Ishikawa (cell line): ENCODE measurements around the gene PPA1.

Experiments
- CEBPB ChIP-seq: IDR thresholded peaks from 2 replicates; pipeline ENCODE4 v1.6.1; 2012
- CREB1 ChIP-seq: IDR thresholded peaks from 2 replicates; pipeline ENCODE4 v1.6.1; 2012; ENCODE audit warnings: low read depth
- EGR1 ChIP-seq: IDR thresholded peaks from 2 replicates; pipeline ENCODE4 v1.6.1; 2012
- EP300 ChIP-seq: IDR thresholded peaks from 2 replicates; pipeline ENCODE4 v1.6.1; 2012; ENCODE audit warnings: borderline replicate concordance
- FOXM1 ChIP-seq: IDR thresholded peaks from 2 replicates; pipeline ENCODE4 v1.6.1; 2012; ENCODE audit warnings: low read depth, borderline replicate concordance
- NFIC ChIP-seq: IDR thresholded peaks from 2 replicates; pipeline ENCODE4 v1.6.1; 2012
- RAD21 ChIP-seq: IDR thresholded peaks from 2 replicates; pipeline ENCODE4 v1.6.1; 2012; ENCODE audit warnings: low read depth
- TAF1 ChIP-seq: IDR thresholded peaks from 2 replicates; pipeline ENCODE4 v1.6.1; 2012; ENCODE audit warnings: low read depth, mild to moderate bottlenecking
- TCF12 ChIP-seq: IDR thresholded peaks from 2 replicates; pipeline ENCODE4 v1.6.1; 2012; ENCODE audit warnings: low read depth
- TEAD4 ChIP-seq: IDR thresholded peaks from 2 replicates; pipeline ENCODE4 v1.6.1; 2012
- YY1 ChIP-seq: IDR thresholded peaks from 2 replicates; pipeline ENCODE4 v1.6.1; 2012; ENCODE audit warnings: low read depth
- ZBTB7A ChIP-seq: IDR thresholded peaks from 2 replicates; pipeline ENCODE4 v1.6.1; 2012; ENCODE audit warnings: low read depth
- TF ChIP-seq, protein P1 (sequence below): IDR thresholded peaks from 2 replicates; pipeline ENCODE4 v1.6.1; 2012
- TF ChIP-seq, protein P2 (sequence below): IDR thresholded peaks from 2 replicates; pipeline ENCODE4 v1.6.1; 2012
- TF ChIP-seq, protein P3 (sequence below): IDR thresholded peaks from 2 replicates; pipeline ENCODE4 v1.6.1; 2012; ENCODE audit warnings: low read depth, mild to moderate bottlenecking

PPA1 gene

DNA sequence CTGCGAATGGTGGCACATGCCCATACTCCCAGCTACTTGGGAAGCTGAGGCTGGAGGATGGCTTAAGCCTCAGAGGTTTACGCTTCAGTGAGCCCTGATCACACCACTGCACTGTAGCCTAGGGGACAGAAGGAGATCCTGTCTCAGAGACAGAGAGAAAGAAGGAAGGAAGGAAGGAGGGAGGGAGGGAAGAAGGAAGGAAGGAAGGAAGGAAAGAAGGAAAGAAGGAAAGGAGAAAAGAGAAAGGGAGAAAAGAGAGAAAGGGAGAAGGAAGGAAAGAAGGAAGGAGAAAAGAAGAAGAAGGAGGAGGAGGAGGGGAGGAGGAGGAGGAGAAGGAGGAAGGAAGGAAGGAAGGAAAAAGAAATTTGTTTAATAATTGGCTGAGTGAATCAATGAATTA is 49.9 kb downstream of the PPA1 start:
- TF ChIP-seq, protein P1, sequence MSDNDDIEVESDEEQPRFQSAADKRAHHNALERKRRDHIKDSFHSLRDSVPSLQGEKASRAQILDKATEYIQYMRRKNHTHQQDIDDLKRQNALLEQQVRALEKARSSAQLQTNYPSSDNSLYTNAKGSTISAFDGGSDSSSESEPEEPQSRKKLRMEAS = no peak
- no peak for TF ChIP-seq YY1

DNA sequence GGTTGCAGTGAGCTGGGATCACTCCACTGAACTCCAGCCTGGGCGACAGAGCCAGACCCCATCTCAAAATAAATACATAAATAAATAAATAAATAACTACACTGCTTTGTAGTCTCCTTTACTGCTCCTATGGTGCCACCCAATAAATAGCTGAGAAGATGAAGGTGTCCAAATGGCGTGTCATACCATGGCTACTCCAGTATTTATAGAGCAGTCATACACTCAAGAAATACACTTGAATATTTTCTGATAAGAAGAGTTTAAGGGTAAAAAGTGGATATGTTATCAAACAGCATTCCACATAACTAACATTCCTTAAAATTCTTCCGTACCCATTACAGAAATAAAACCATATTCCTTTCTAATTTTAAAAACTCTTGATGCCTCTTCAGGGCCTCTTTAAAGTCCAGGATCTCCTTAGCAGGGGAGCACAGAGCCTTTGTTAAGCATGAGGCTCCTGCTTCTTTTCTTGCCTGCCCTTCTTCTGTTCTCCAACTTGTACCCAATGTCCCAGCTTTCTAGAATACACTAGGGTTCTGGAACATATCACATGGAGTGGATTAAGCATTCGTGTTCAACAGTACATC is 55.0 kb downstream of the PPA1 start:
- TF ChIP-seq RAD21 = no peak
- no peak for TF ChIP-seq NFIC
- TF ChIP-seq FOXM1 = no peak
- TF ChIP-seq EP300 = no peak
- no peak for TF ChIP-seq TEAD4

DNA sequence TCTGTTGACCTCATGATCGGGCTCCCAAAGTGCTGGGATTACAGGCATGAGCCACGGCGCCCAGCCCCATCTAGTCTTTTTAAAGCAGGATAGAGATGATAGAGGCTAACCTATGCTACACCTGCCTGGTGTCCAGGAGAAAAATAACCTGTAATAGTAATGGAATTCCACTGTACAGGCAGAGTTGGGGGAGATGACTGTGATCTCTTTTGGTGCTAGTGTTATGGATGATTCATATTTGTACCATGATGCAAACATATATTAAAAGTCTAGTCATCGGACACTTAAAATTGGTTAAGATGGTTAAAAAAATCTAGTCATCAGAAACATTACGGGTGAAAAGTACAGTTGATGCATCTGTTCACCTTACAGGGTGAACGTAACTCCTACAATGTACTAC is 56.8 kb downstream of the PPA1 start:
- TF ChIP-seq RAD21 (no peak), CEBPB (no peak), NFIC (no peak)
- TF ChIP-seq, protein P1 = no peak
- TF ChIP-seq, protein P2, sequence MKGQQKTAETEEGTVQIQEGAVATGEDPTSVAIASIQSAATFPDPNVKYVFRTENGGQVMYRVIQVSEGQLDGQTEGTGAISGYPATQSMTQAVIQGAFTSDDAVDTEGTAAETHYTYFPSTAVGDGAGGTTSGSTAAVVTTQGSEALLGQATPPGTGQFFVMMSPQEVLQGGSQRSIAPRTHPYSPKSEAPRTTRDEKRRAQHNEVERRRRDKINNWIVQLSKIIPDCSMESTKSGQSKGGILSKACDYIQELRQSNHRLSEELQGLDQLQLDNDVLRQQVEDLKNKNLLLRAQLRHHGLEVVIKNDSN = no peak

DNA sequence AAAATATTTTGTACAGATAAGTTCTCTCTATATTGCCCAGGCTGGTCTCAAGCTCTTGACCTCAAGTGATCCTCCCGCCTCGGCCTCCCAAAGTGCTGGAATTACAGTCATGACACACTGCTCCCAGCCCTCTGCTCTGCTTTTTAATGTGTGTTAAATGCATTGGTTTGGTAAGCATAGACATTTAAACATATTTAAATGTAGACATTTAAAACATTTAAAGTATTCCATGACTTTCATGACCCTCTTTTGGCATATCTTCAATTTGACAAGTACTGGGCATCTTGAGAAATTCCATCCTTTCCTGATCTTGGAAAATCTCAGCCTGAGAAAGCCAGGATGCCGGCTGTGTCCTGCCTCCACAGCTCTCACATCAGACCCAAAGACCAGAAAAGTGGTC is 57.7 kb downstream of the PPA1 start:
- TF ChIP-seq FOXM1 = no peak
- no peak for TF ChIP-seq CREB1
- no peak for TF ChIP-seq EGR1
- TF ChIP-seq RAD21 = no peak
- no peak for TF ChIP-seq ZBTB7A
- TF ChIP-seq TAF1 = no peak
- no peak for TF ChIP-seq YY1
- TF ChIP-seq EP300 = no peak
- TF ChIP-seq, protein P3, sequence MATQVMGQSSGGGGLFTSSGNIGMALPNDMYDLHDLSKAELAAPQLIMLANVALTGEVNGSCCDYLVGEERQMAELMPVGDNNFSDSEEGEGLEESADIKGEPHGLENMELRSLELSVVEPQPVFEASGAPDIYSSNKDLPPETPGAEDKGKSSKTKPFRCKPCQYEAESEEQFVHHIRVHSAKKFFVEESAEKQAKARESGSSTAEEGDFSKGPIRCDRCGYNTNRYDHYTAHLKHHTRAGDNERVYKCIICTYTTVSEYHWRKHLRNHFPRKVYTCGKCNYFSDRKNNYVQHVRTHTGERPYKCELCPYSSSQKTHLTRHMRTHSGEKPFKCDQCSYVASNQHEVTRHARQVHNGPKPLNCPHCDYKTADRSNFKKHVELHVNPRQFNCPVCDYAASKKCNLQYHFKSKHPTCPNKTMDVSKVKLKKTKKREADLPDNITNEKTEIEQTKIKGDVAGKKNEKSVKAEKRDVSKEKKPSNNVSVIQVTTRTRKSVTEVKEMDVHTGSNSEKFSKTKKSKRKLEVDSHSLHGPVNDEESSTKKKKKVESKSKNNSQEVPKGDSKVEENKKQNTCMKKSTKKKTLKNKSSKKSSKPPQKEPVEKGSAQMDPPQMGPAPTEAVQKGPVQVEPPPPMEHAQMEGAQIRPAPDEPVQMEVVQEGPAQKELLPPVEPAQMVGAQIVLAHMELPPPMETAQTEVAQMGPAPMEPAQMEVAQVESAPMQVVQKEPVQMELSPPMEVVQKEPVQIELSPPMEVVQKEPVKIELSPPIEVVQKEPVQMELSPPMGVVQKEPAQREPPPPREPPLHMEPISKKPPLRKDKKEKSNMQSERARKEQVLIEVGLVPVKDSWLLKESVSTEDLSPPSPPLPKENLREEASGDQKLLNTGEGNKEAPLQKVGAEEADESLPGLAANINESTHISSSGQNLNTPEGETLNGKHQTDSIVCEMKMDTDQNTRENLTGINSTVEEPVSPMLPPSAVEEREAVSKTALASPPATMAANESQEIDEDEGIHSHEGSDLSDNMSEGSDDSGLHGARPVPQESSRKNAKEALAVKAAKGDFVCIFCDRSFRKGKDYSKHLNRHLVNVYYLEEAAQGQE = no peak
- no peak for TF ChIP-seq TCF12

DNA sequence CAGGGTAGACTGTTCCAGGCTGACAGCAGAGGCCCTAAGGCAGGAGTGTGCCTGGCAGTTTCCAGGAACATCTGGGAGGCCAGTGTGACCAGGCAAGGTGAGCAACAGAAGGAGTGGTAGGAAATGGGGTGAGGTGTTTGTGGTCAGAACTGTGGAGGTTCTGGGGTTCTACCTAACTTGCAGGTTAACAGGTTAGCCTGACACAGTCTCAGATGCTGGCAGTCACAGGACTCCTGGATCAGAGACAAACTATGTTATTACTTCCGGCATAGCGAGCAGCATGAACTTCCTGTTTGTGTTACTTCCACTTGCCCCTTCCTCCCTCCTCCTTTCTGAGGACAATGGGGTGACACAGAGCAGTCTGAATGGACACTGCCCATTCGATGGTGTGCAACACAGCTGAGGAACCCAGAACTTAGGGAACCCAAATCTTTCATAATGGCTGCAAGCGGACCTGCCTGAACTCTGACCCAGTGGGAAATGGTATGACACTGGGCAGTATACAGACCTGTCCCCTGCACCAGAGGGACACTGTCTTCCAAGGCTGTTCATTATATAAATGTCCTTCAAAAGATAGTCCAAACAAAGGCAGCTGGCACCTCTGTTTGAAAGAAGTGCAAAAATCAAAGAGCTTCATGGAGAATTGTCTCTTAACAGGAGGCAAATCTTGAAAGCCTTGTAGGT is 59.0 kb downstream of the PPA1 start:
- 0 out of 2 replicates have a peak, but pooled peaks have one; percentile 26 for TF ChIP-seq YY1
- no peak for TF ChIP-seq CEBPB
- TF ChIP-seq, protein P1 = no peak
- TF ChIP-seq TCF12 = no peak
- TF ChIP-seq NFIC = no peak
- TF ChIP-seq EP300 = no peak

DNA sequence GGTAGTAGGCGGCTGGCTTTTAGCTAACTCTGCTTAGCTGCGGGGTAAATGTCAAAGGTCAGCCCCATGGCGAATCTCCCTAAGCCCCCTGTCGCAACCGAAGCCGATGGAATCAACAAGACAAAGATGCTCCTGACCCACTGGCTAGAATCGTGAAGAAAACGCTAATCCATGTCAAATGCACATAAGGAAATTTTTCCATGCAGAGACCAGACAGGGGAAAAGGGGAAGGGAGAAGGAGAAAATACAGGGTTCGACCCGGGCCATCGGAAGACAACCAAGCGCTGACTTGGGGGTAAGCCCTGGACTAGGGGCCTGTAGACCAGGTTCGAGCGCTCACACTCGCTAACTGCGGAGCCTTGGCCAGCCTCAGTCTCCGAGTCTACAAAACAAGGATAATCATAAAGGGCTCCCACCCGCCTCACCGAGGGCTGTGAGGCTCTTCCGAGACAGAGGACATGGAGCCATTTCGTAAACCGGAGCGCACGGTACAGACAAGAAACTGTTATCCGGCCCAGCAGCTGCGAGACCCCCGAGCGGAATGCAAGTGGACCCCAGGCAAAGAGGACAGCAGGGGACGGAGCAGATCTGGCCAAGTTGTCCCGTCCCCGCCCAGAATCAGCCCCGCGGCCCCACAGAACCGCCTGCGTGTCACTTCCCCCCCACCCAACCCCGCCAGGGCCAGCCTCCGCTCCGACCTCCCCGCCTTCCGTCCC is 63.4 kb downstream of the PPA1 start:
- TF ChIP-seq TEAD4 = no peak
- TF ChIP-seq, protein P1 = no peak
- TF ChIP-seq TCF12 = no peak
- TF ChIP-seq EP300 = no peak
- TF ChIP-seq RAD21 = no peak
- TF ChIP-seq EGR1 = no peak
- TF ChIP-seq YY1 = no peak
- no peak for TF ChIP-seq CREB1
- TF ChIP-seq, protein P2 = no peak
- TF ChIP-seq, protein P3 = no peak
- no peak for TF ChIP-seq NFIC
- TF ChIP-seq FOXM1 = no peak
- TF ChIP-seq ZBTB7A = no peak
- no peak for TF ChIP-seq CEBPB
- no peak for TF ChIP-seq TAF1
